Kidney (tissue), 14 donors: ENCODE results near the gene RORB. TPM values are rescaled to one million over a fixed set of nuclear protein-coding genes. Genes with fewer than 3 reads are reported as not detected.
A peak's percentile ranks its signal among the peaks of the same experiment; 100 is the strongest.

Source experiments
- DNase-seq, 5 donors: peaks; one replicate each; pipeline ENCODE4 v3.0.0-alpha.2; 2013 to 2020
- FAIRE-seq: peaks from 2 replicates; lab custom pipeline; 2012; peaks lifted over from hg19 to GRCh38; lab: Jason Lieb, UNC
- H3K27ac ChIP-seq, 2 donors: one replicate each; pipeline ENCODE4 v1.7.0; 2013; ENCODE audit warnings: low read depth in 2 of 2, low read length in 2 of 2, inconsistent platforms in 1 of 2
- H3K27me3 ChIP-seq: one replicate; pipeline ENCODE4 v1.7.1; 2013; ENCODE audit warnings: low read length, inconsistent platforms; ENCODE audit not compliant: control insufficient read depth, insufficient read depth
- H3K36me3 ChIP-seq, 3 donors: one replicate each; pipeline versions ENCODE4 v1.7.0 to v1.7.1; 2013; ENCODE audit warnings: low read length in 3 of 3, control low read depth in 1 of 3, inconsistent platforms in 1 of 3; ENCODE audit not compliant: insufficient read depth in 3 of 3, control insufficient read depth in 2 of 3
- H3K4me1 ChIP-seq, 3 donors: one replicate each; pipeline versions ENCODE4 v1.7.0 to v1.7.1; 2013; ENCODE audit warnings: low read length in 3 of 3, inconsistent platforms in 1 of 3, low read depth in 1 of 3; ENCODE audit not compliant: control insufficient read depth in 2 of 3, insufficient read depth in 2 of 3
- H3K4me3 ChIP-seq, 3 donors: one replicate each; pipeline versions ENCODE4 v1.7.0 to v1.8.1; 2013; ENCODE audit warnings: low read length in 3 of 3, control low read depth in 1 of 3, inconsistent platforms in 1 of 3
- H3K9ac ChIP-seq, 3 donors: one replicate each; pipeline versions ENCODE4 v1.7.0 to v1.7.1; 2013; ENCODE audit warnings: low read length in 3 of 3, control low read depth in 1 of 3, inconsistent platforms in 1 of 3
- H3K9me3 ChIP-seq, 3 donors: one replicate each; pipeline versions ENCODE4 v1.7.0 to v1.7.1; 2013; ENCODE audit warnings: low read length in 3 of 3, control low read depth in 1 of 3, inconsistent platforms in 1 of 3; ENCODE audit not compliant: control insufficient read depth in 2 of 3, insufficient read depth in 1 of 3
- intact Hi-C: fragments of 100-400 bp; cut with DNase I; formaldehyde crosslinking; loops from one replicate; pipeline ENCODE4 v1.11.1; 2022
- polyA plus RNA-seq: library from polyadenylated mRNA; stranded (reverse); fragments of 350-450 nt; fragmentation: Illumina TruSeq; extraction: RNeasy Lipid Tissue Mini Kit (QIAGEN cat#74804); gene quantifications from one replicate; pipeline ENCODE4 v1.2.3, GENCODE V29; 2014; ENCODE audit warnings: low read depth, low replicate concordance; ENCODE audit not compliant: insufficient read depth
- total RNA-seq: library from RNA; stranded (reverse); fragmentation: NEBNext Ultra II Directional; extraction: Animal tissue kit (Norgen Biotek cat#: 25700); gene quantifications from one replicate; pipeline ENCODE4 v1.2.1, GENCODE V29; 2021
- TF ChIP-seq, protein P1 (sequence below): IDR thresholded peaks from 3 replicates; pipeline ENCODE4 v1.5.1; 2012; ENCODE audit warnings: mild to moderate bottlenecking, moderate library complexity, borderline replicate concordance; ENCODE audit not compliant: insufficient read depth; ENCODE audit errors: extremely low read depth
- donor health status: control.
- donor health status: control.
- donor health status: control.
- donor health status: control.
- donor health status: control.
- donor health status: DM: yes; HTN: yes; CAD: no.
- donor health status: Normal renal cell carcinoma (clear cell type).

RORB gene
- total and polyA plus RNA-seq, 2 donors from 2014 or later = 0.11 to 0.41 TPM

DNA sequence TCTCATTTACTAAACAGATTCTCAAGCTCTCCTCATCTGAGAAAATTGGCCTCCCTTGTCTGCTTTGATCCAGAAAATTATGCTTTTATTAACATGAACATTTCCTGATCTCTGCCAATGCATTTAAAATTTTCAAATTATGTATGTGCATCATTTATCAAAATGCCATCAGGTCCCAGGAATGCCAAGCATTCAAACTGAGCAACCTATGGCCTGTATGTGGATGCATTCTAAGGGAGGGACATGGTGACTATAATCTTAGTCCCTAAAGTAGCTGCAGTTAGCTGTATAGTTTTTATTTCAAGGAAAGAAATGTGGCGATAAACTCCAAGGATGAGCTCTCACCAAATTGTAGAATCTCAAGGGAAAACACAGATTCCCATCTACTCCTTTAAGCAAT lies 9.7 kb upstream of the RORB start:
- H3K9ac ChIP-seq = no peak overlapping the region
- H3K9me3 ChIP-seq = no peaks in the 10 kb centered on the region
- H3K36me3 ChIP-seq = no peaks in the 10 kb centered on the region
- TF ChIP-seq, protein P1, sequence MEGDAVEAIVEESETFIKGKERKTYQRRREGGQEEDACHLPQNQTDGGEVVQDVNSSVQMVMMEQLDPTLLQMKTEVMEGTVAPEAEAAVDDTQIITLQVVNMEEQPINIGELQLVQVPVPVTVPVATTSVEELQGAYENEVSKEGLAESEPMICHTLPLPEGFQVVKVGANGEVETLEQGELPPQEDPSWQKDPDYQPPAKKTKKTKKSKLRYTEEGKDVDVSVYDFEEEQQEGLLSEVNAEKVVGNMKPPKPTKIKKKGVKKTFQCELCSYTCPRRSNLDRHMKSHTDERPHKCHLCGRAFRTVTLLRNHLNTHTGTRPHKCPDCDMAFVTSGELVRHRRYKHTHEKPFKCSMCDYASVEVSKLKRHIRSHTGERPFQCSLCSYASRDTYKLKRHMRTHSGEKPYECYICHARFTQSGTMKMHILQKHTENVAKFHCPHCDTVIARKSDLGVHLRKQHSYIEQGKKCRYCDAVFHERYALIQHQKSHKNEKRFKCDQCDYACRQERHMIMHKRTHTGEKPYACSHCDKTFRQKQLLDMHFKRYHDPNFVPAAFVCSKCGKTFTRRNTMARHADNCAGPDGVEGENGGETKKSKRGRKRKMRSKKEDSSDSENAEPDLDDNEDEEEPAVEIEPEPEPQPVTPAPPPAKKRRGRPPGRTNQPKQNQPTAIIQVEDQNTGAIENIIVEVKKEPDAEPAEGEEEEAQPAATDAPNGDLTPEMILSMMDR = no peak
- no peak overlapping the region for H3K4me3 ChIP-seq
- no peak overlapping the region for H3K27ac ChIP-seq
- FAIRE-seq = no peak
- no peaks in the 10 kb centered on the region for H3K4me1 ChIP-seq
- no peak for DNase-seq
- intact Hi-C loops = no loop called here
- no peaks in the 10 kb centered on the region for H3K27me3 ChIP-seq

DNA sequence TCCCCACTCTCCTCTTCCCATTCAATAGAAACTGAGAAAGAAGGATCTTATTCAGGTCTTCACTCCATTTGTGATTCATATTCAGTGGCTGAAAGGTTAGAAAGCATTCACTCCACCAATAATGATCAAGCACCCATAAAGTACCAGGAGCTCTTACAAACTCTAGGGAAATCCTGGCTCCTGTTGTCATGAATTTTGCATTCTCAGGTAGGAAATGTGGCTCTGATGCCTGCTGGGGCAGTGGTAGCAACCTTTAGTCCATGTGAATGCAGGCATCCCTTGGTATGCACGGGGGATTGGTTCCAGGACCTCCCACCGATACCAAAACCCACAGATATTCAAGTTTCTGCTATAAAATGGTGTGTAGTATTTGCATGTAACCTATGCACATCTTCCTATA lies 3.6 kb upstream of the RORB start:
- Histone ChIP-seq H3K4me1 (peaks cover 0 to 3% (median 0%) of the 10 kb centered on the region in 3 donors), H3K9me3 (no peaks in the 10 kb centered on the region), H3K9ac (no peak overlapping the region), H3K27ac (no peak overlapping the region), H3K27me3 (peaks cover 14% of the 10 kb centered on the region), H3K36me3 (no peaks in the 10 kb centered on the region), H3K4me3 (no peak overlapping the region)
- intact Hi-C loops = no loop called here
- TF ChIP-seq, protein P1 = no peak
- no peak for FAIRE-seq
- no peak for DNase-seq

DNA sequence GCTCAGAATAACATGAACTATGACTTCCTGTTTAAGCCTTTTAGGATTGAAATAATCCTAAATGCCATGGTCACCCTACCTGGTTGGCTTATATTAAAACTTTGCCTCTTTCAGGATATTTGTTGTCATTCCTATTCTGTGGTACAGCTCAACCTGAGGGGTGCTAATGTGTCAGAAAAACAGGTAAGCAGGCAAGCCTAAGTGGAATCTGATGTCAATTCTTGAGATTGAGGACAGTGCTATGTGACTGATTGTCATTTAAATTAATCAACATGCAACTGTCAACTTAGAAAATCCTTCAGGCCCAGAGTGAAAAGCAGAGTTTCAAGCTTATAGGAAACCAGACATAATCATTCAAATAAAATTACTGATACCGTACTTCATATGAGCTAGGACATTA lies 2.6 kb upstream of the RORB start:
- Histone ChIP-seq H3K36me3 (no peaks in the 10 kb centered on the region), H3K27ac (no peak overlapping the region), H3K27me3 (peaks cover 21% of the 10 kb centered on the region), H3K4me3 (no peak overlapping the region), H3K9me3 (no peaks in the 10 kb centered on the region), H3K9ac (no peak overlapping the region), H3K4me1 (peaks cover 0 to 10% (median 0%) of the 10 kb centered on the region in 3 donors)
- intact Hi-C loops = no loop called here
- no peak for FAIRE-seq
- no peak for DNase-seq
- TF ChIP-seq, protein P1 = no peak

DNA sequence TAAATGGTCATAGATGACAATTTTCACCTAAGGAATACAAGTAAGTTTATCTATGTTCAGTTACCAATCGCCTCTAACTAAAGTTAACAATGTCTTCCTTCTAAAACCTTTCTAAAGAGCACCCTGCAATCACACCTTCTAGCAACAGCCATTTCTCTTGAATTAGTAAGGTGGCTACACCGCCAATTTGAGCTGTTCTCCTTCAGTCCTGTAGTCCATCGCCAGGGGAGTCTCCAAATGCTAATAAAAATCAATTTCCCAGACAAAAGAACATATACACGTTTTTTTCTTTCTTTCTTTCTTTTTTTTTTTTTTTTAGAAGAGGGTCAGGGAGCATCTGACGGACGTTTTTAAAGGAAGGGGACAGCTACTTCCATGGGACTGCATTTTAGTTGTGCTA lies 729 bp upstream of the RORB start:
- H3K36me3 ChIP-seq = no peaks in the 10 kb centered on the region
- H3K27ac ChIP-seq = no peak overlapping the region
- TF ChIP-seq, protein P1 = no peak
- peaks cover 0 to 10% (median 0%) of the 10 kb centered on the region in 3 donors for H3K4me1 ChIP-seq
- H3K27me3 ChIP-seq = peaks cover 37% of the 10 kb centered on the region
- peak in 2 of 5 donors; percentile 7 to 12 for DNase-seq
- H3K9ac ChIP-seq = no peak overlapping the region
- no peak for FAIRE-seq
- H3K4me3 ChIP-seq = peak overlapping the region in 2 of 3 donors; percentile 38 to 90
- intact Hi-C loops = no loop called here
- no peaks in the 10 kb centered on the region for H3K9me3 ChIP-seq
